ENCODE measurements around the gene GRIA3.
"Not testable (repeated sequence)": the region's sequence is repeated elsewhere in the genome, so short reads cannot be mapped to it uniquely, and the experiment has no call there.

Gene GRIA3

GRCh38 chrX:123277347-123277746 lies 93.3 kb downstream of the GRIA3 start:
- no peak for DNase-seq

- no peak for DNase-seq
These were observed 93.7 kb downstream of the GRIA3 start for GRCh38 chrX:123277821-123278220.

GRCh38 chrX:123282241-123282640 lies 98.2 kb downstream of the GRIA3 start:
- DNase-seq: no peak

GRCh38 chrX:123283407-123283806 lies 99.3 kb downstream of the GRIA3 start:
- DNase-seq: not testable (repeated sequence)

GRCh38 chrX:123291623-123292022 lies 107.5 kb downstream of the GRIA3 start:
- no peak for DNase-seq

- no peak for DNase-seq
These were observed 113.9 kb downstream of the GRIA3 start for GRCh38 chrX:123298026-123298425.

GRCh38 chrX:123303429-123303828 lies 119.4 kb downstream of the GRIA3 start:
- no peak for DNase-seq

GRCh38 chrX:123308658-123309057 lies 124.6 kb downstream of the GRIA3 start:
- no peak for DNase-seq

- DNase-seq: no peak
These were observed 126.0 kb downstream of the GRIA3 start for GRCh38 chrX:123310112-123310511.

GRCh38 chrX:123311486-123311885 lies 127.4 kb downstream of the GRIA3 start:
- DNase-seq: no peak

GRCh38 chrX:123313486-123313885 lies 129.4 kb downstream of the GRIA3 start:
- DNase-seq: no peak

- DNase-seq: no peak
These were observed 136.5 kb downstream of the GRIA3 start for GRCh38 chrX:123320622-123321021.

GRCh38 chrX:123322536-123322935 lies 138.5 kb downstream of the GRIA3 start:
- no peak for DNase-seq

GRCh38 chrX:123324625-123325024 lies 140.5 kb downstream of the GRIA3 start:
- no peak for DNase-seq

GRCh38 chrX:123330229-123330942 lies 146.3 kb downstream of the GRIA3 start:
- no peak for DNase-seq

GRCh38 chrX:123331349-123331748 lies 147.3 kb downstream of the GRIA3 start:
- no peak for DNase-seq

GRCh38 chrX:123331859-123332258 lies 147.8 kb downstream of the GRIA3 start:
- no peak for DNase-seq

GRCh38 chrX:123336666-123337065 lies 152.6 kb downstream of the GRIA3 start:
- DNase-seq: no peak

- DNase-seq: no peak
These were observed 154.0 kb downstream of the GRIA3 start for GRCh38 chrX:123337886-123338639.

GRCh38 chrX:123339221-123339905 lies 155.3 kb downstream of the GRIA3 start:
- DNase-seq: no peak

- DNase-seq: no peak
These were observed 156.6 kb downstream of the GRIA3 start for GRCh38 chrX:123340696-123341095.

- no peak for DNase-seq
These were observed 164.4 kb downstream of the GRIA3 start for GRCh38 chrX:123348468-123348867.

GRCh38 chrX:123350226-123350625 lies 166.1 kb downstream of the GRIA3 start:
- no peak for DNase-seq

- no peak for DNase-seq
These were observed 173.9 kb downstream of the GRIA3 start for GRCh38 chrX:123357941-123358340.
